Measurements from ENCODE around the gene USP38.
"Not testable (repeated sequence)": the region's sequence is repeated elsewhere in the genome, so short reads cannot be mapped to it uniquely, and the experiment has no call there.

The USP38 gene, protein sequence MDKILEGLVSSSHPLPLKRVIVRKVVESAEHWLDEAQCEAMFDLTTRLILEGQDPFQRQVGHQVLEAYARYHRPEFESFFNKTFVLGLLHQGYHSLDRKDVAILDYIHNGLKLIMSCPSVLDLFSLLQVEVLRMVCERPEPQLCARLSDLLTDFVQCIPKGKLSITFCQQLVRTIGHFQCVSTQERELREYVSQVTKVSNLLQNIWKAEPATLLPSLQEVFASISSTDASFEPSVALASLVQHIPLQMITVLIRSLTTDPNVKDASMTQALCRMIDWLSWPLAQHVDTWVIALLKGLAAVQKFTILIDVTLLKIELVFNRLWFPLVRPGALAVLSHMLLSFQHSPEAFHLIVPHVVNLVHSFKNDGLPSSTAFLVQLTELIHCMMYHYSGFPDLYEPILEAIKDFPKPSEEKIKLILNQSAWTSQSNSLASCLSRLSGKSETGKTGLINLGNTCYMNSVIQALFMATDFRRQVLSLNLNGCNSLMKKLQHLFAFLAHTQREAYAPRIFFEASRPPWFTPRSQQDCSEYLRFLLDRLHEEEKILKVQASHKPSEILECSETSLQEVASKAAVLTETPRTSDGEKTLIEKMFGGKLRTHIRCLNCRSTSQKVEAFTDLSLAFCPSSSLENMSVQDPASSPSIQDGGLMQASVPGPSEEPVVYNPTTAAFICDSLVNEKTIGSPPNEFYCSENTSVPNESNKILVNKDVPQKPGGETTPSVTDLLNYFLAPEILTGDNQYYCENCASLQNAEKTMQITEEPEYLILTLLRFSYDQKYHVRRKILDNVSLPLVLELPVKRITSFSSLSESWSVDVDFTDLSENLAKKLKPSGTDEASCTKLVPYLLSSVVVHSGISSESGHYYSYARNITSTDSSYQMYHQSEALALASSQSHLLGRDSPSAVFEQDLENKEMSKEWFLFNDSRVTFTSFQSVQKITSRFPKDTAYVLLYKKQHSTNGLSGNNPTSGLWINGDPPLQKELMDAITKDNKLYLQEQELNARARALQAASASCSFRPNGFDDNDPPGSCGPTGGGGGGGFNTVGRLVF

DNA sequence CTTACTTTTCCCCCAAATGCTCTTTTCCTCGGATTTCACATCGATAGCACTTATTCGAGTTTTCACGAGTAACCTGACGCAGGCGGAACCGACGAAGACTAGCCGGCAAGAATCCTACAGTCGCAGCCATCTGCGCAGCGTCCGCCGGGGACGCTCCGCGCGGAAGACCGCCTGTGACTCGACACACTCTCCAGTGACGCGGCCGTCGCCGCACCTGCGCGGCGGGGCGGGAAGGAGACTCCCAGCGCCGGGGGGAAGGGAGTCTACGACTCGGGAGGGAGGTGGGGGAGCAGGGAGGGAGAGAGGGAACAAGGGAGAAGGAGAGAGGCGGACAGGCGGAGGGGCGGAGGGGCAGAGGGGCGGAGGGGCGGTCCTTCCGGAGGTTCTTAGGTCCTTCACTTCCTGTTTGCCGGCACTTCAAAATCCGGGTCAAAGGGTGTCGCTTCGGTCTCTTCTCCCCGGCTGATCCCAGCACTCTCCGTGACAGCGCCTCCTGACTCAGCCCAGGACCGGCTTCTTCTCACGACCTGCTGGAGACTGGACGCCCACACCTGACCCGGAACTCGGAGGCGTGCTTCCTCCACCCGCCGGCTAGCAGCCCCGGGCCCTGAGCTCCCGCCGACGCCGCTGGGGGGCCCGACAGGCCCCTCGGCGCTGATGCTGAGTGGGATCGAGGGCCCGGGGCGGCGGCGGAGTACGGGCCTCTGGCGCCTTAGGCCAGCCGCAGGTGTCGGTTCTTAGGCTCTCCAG, at the start of gene USP38:
USP38 (plus strand) TSS at position 415 of the 750 bp plus-strand sequence. CDS start 534 bp downstream, outside the sequence.
- peak; percentile 93 for DNase-seq

- DNase-seq = no peak
Observed at GRCh38 chr4:143135358-143135757, 49.4 kb upstream of the USP38 start.

- DNase-seq = no peak
Observed at GRCh38 chr4:143140696-143141095, 44.0 kb upstream of the USP38 start.

GRCh38 chr4:143148521-143148920, 36.2 kb upstream of the USP38 start:
- DNase-seq = no peak

- no peak for DNase-seq
Observed at GRCh38 chr4:143156853-143157252, 27.9 kb upstream of the USP38 start.

DNA sequence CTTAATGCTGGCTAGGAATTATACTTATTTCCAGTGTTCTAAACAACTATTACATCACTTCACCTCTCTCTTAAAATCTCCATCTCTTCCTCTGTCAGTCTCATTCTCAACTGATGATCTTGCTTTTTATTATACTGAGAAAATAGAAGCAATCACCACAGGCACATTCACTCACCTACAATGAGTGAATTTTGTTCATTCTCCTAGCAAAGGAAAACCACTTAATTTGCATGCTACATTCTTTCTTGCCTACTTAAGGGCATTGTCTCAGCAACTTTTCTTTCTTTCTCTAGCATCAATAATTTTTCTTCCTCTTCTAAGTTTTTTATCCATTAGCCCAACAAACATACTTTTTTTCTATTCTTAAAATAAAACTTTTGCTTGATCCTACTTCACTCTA, 21.1 kb upstream of the USP38 start:
- DNase-seq = no peak

GRCh38 chr4:143166722-143167121, 18.0 kb upstream of the USP38 start:
- DNase-seq = not testable (repeated sequence)

- no peak for DNase-seq
Observed at GRCh38 chr4:143178923-143179322, 5.8 kb upstream of the USP38 start.

GRCh38 chr4:143183513-143184216, 1.1 kb upstream of the USP38 start:
- no peak for DNase-seq

- no peak for DNase-seq
Observed at GRCh38 chr4:143184217-143184502, 557 bp upstream of the USP38 start.

DNA sequence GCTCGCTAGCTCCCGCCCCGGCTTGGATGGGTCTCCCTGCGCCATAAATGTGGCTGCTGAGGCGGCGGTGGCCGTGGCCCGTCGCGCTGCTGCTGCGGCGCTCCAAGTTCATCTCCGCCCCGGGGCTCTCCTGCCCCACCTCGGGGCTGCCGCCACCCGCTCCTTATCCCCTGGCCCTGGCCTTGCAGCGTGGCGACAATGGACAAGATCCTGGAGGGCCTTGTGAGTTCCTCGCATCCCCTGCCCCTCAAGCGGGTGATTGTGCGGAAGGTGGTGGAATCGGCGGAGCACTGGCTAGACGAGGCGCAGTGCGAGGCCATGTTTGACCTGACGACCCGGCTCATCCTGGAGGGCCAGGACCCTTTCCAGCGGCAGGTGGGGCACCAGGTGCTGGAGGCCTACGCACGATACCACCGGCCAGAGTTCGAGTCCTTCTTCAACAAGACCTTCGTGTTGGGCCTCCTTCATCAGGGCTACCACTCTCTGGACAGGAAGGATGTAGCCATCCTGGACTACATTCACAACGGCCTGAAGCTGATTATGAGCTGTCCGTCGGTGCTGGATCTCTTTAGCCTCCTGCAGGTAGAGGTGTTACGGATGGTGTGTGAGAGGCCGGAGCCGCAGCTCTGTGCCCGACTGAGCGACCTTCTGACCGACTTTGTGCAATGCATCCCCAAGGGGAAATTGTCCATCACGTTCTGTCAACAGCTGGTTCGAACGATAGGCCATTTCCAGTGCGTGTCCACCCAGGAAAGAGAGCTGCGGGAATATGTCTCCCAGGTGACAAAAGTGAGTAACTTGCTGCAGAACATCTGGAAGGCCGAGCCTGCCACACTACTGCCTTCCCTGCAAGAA, 763 bp downstream of the USP38 start:
- DNase-seq = no peak

- no peak for DNase-seq
Observed at GRCh38 chr4:143186212-143186611, 1.5 kb downstream of the USP38 start.

GRCh38 chr4:143186649-143187048, 1.9 kb downstream of the USP38 start:
- DNase-seq = no peak

GRCh38 chr4:143188136-143189088, 3.7 kb downstream of the USP38 start:
- DNase-seq = no peak

GRCh38 chr4:143189528-143189927, 4.8 kb downstream of the USP38 start:
- DNase-seq = no peak

- DNase-seq = no peak
Observed at GRCh38 chr4:143195581-143195980, 10.9 kb downstream of the USP38 start.

DNA sequence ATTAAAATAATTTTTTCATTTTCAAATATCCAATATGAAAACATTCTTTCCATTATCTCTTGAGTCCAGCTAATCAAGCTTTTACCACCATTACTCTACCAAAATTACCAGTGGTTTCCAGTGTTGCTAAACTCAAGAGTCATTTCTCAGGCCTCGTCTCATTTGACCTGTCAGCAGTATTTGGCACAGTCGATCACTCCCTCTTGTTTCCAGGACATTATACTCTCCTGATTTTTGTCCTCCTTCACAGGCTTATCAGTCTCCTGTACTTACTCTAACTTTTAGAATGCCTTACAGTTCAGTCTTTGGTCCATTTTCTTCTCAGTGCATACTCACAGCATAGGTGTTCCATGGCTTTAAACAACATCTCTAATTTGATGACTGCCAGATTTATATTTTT, 11.6 kb downstream of the USP38 start:
- no peak for DNase-seq

GRCh38 chr4:143199503-143199902, 14.8 kb downstream of the USP38 start:
- no peak for DNase-seq

GRCh38 chr4:143202824-143203223, 18.1 kb downstream of the USP38 start:
- no peak for DNase-seq

DNA sequence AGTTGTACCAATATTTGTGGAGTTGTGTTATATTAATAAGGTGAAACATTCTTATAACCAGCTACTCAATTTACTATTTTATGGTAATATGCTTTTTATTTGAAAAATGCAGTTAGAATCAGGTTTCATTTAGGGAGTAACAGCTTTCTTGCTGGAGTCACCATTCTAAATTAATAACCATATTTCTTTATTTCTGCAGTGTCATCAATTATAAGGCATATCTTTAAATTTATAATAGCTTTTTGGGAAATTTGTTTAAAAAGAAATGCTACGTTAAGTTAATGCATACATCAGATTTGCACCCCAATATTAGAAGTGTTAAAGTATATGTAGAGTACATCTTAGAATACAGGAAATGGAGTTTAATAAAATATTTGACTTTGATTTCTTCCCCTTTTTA, 18.9 kb downstream of the USP38 start:
- DNase-seq = no peak

Measured in activated CD4-positive, alpha-beta T cell treated with anti-CD3 and anti-CD28 coated beads for 48 hours (primary cell).